Testis (tissue), 2 donors: Measurements from ENCODE around the gene CACNB4.

Experiments
- CTCF ChIP-seq, 3 experiments: fragments of 450-650 bp in 2 of 3; fragments of 200-600 bp in 1 of 3; sonication (generic) in 1 of 3; IDR thresholded peaks; one replicate each; pipeline ENCODE4 v1.5.1; 2016 to 2019; ENCODE audit warnings: antibody characterized with exemption in 3 of 3, mild to moderate bottlenecking in 2 of 3, moderate library complexity in 1 of 3
- POLR2A ChIP-seq: fragments of 450-650 bp; IDR thresholded peaks from one replicate; pipeline ENCODE4 v1.6.1; 2017; ENCODE audit warnings: antibody characterized with exemption, mild to moderate bottlenecking, moderate library complexity

- TF ChIP-seq POLR2A (no peak), CTCF (IDR thresholded peaks at IDR 0.05) (no peak)
Observed at GRCh38 chr2:152038441-152038958, 60.3 kb downstream of the CACNB4 start.
